Mesenchymal stem cell (in vitro differentiated cells and primary cell): ENCODE data around the gene PRKAG2.
A peak's percentile ranks its signal among the peaks of the same experiment; 100 is the strongest.

Source experiments
- DNase-seq: peaks from one replicate; pipeline ENCODE4 v3.0.0-alpha.2; 2013
- H2AFZ ChIP-seq: one replicate; pipeline ENCODE4 v1.6.1; 2013; ENCODE audit warnings: low read depth, mild to moderate bottlenecking, control low read depth, inconsistent platforms, low read length, moderate library complexity
- H2AK5ac ChIP-seq: 2 replicates; pipeline ENCODE4 v1.6.1; 2013; ENCODE audit warnings: low read length, moderate library complexity, mild to moderate bottlenecking, inconsistent platforms; ENCODE audit not compliant: severe bottlenecking
- H2BK120ac ChIP-seq: one replicate; pipeline ENCODE4 v1.6.1; 2013; ENCODE audit warnings: low read depth, mild to moderate bottlenecking, inconsistent platforms, low read length, moderate library complexity
- H2BK12ac ChIP-seq, 2 experiments: one replicate each; pipeline ENCODE4 v1.6.1; 2013; ENCODE audit warnings: inconsistent platforms in 2 of 2, low read length in 2 of 2, mild to moderate bottlenecking in 2 of 2, moderate library complexity in 2 of 2, control low read depth in 1 of 2
- H2BK15ac ChIP-seq: one replicate; pipeline ENCODE4 v1.6.1; 2013; ENCODE audit warnings: mild to moderate bottlenecking, low read depth, inconsistent platforms; ENCODE audit not compliant: poor library complexity, severe bottlenecking
- H2BK5ac ChIP-seq: 2 replicates; pipeline ENCODE4 v1.6.1; 2013; ENCODE audit warnings: low read depth, mild to moderate bottlenecking, low read length, control low read depth, inconsistent platforms; ENCODE audit not compliant: poor library complexity, severe bottlenecking
- H3K14ac ChIP-seq, 2 experiments: one replicate each; pipeline ENCODE4 v1.6.1; 2013; ENCODE audit warnings: inconsistent platforms in 2 of 2, low read length in 2 of 2, control low read depth in 1 of 2, mild to moderate bottlenecking in 1 of 2, moderate library complexity in 1 of 2
- H3K18ac ChIP-seq, 2 experiments: one replicate each; pipeline ENCODE4 v1.6.1; 2013; ENCODE audit warnings: inconsistent platforms in 2 of 2, low read length in 2 of 2, control low read depth in 1 of 2, low read depth in 1 of 2, mild to moderate bottlenecking in 1 of 2
- H3K23ac ChIP-seq, 2 experiments: one replicate each; pipeline ENCODE4 v1.6.1; 2013; ENCODE audit warnings: inconsistent platforms in 2 of 2, low read length in 2 of 2, mild to moderate bottlenecking in 2 of 2, moderate library complexity in 2 of 2, control low read depth in 1 of 2
- H3K27ac ChIP-seq: 2 replicates; pipeline ENCODE4 v1.5.1; 2013; ENCODE audit warnings: mild to moderate bottlenecking, moderate library complexity, low read length, control low read depth, inconsistent platforms; ENCODE audit not compliant: poor library complexity, severe bottlenecking
- H3K27me3 ChIP-seq, 2 experiments: 2 replicates each; pipeline versions ENCODE4 v1.6.1 to v1.7.0; 2013; ENCODE audit warnings: low read length in 2 of 2, mild to moderate bottlenecking in 2 of 2, moderate library complexity in 2 of 2, control low read depth in 1 of 2, inconsistent platforms in 1 of 2; ENCODE audit not compliant: control insufficient read depth in 1 of 2, insufficient read depth in 1 of 2
- H3K36me3 ChIP-seq, 2 experiments: 2 replicates each; pipeline versions ENCODE4 v1.6.1 to v1.7.0; 2013; ENCODE audit warnings: low read length in 2 of 2, control low read depth in 1 of 2, inconsistent platforms in 1 of 2, low read depth in 1 of 2, mild to moderate bottlenecking in 1 of 2; ENCODE audit not compliant: insufficient read depth in 2 of 2, control insufficient read depth in 1 of 2
- H3K4ac ChIP-seq, 2 experiments: one replicate each; pipeline ENCODE4 v1.6.1; 2013; ENCODE audit warnings: inconsistent platforms in 2 of 2, low read length in 2 of 2, mild to moderate bottlenecking in 2 of 2, moderate library complexity in 2 of 2, control low read depth in 1 of 2, low read depth in 1 of 2
- H3K4me1 ChIP-seq: 2 replicates; pipeline ENCODE4 v1.6.1; 2013; ENCODE audit warnings: low read depth, low read length, control low read depth; ENCODE audit not compliant: control insufficient read depth, insufficient read depth
- H3K4me2 ChIP-seq: 2 replicates; pipeline ENCODE4 v1.6.1; 2013; ENCODE audit warnings: low read length, mild to moderate bottlenecking, inconsistent platforms; ENCODE audit not compliant: poor library complexity, severe bottlenecking
- H3K4me3 ChIP-seq, 2 experiments: 2 replicates each; pipeline versions ENCODE4 v1.5.1 to v1.7.0; 2013; ENCODE audit warnings: low read length in 2 of 2, mild to moderate bottlenecking in 2 of 2, control low read depth in 1 of 2, low read depth in 1 of 2; ENCODE audit not compliant: insufficient read depth in 1 of 2
- H3K79me1 ChIP-seq: replicated peaks from 2 replicates; pipeline ENCODE4 v1.6.1; 2013; ENCODE audit warnings: mild to moderate bottlenecking, control low read depth, low read length, inconsistent platforms; ENCODE audit not compliant: poor library complexity, severe bottlenecking
- H3K9ac ChIP-seq: 2 replicates; pipeline ENCODE4 v1.7.0; 2013; ENCODE audit warnings: mild to moderate bottlenecking, low read length, moderate library complexity
- H3K9me3 ChIP-seq: 2 replicates; pipeline ENCODE4 v1.7.0; 2013; ENCODE audit warnings: mild to moderate bottlenecking, low read length; ENCODE audit not compliant: control insufficient read depth
- H4K8ac ChIP-seq: one replicate; pipeline ENCODE4 v1.6.1; 2013; ENCODE audit warnings: inconsistent platforms, mild to moderate bottlenecking, low read length, moderate library complexity
- H4K91ac ChIP-seq: one replicate; pipeline ENCODE4 v1.6.1; 2013; ENCODE audit warnings: mild to moderate bottlenecking, low read length, inconsistent platforms
- WGBS: methylation state at CpG from one replicate; pipeline ENCODE4 v1.1.7; 2013; ENCODE audit warnings: mixed read lengths; 5-methylcytosine and 5-hydroxymethylcytosine counted together

PRKAG2 gene

GRCh38 chr7:151837285-151838042, 39.5 kb downstream of the PRKAG2 start:
- no peak for DNase-seq
- H3K4me1 ChIP-seq, result peaks cover 6% of the 10 kb centered on the region
- no peak overlapping the region for H4K91ac ChIP-seq
- H2BK5ac ChIP-seq, result no peak overlapping the region
- no peak overlapping the region for H3K4me3 ChIP-seq
- no peak overlapping the region for H3K23ac ChIP-seq
- no peak overlapping the region for H2BK15ac ChIP-seq
- no peak overlapping the region for H3K18ac ChIP-seq
- H3K14ac ChIP-seq, result no peak overlapping the region
- H3K4ac ChIP-seq, result no peak overlapping the region
- peaks cover 0 to 33% of the 10 kb centered on the region in 2 experiments for H3K27me3 ChIP-seq
- H4K8ac ChIP-seq, result no peak overlapping the region
- WGBS, result 36% methylated on average over 17 of the region's 25 CpGs
- no peak overlapping the region for H2BK120ac ChIP-seq
- H3K79me1 ChIP-seq, result no peaks in the 10 kb centered on the region
- H2AFZ ChIP-seq, result no peak overlapping the region
- H3K9ac ChIP-seq, result no peak overlapping the region
- H3K36me3 ChIP-seq, result no peaks in the 10 kb centered on the region
- H3K4me2 ChIP-seq, result peak overlapping the region; percentile 14
- H2BK12ac ChIP-seq, result no peak overlapping the region
- no peak overlapping the region for H3K27ac ChIP-seq
- no peak overlapping the region for H2AK5ac ChIP-seq
- H3K9me3 ChIP-seq, result no peaks in the 10 kb centered on the region

DNA sequence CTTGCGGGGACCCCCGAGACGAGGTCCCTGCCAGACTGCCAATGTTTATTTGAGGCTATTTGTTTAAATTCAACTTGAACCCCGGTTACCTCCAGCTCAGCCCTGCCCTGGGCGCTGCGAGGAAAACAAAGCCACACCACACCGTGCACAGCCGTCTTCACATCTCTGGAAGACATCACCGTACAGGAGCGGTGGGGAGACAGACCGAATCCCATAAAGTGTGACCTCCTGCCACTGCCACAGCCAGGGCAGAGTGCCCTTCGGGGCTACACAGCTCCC, 40.0 kb downstream of the PRKAG2 start:
- peaks cover 0 to 34% of the 10 kb centered on the region in 2 experiments for H3K27me3 ChIP-seq
- no peak overlapping the region for H2BK5ac ChIP-seq
- H3K9ac ChIP-seq, result no peak overlapping the region
- no peak for DNase-seq
- no peak overlapping the region for H2AK5ac ChIP-seq
- H3K4me3 ChIP-seq, result no peak overlapping the region
- H2BK120ac ChIP-seq, result no peak overlapping the region
- H4K91ac ChIP-seq, result no peak overlapping the region
- H3K23ac ChIP-seq, result no peak overlapping the region
- no peaks in the 10 kb centered on the region for H3K36me3 ChIP-seq
- H2BK15ac ChIP-seq, result no peak overlapping the region
- H3K4ac ChIP-seq, result no peak overlapping the region
- H3K14ac ChIP-seq, result no peak overlapping the region
- no peak overlapping the region for H3K18ac ChIP-seq
- no peak overlapping the region for H3K4me2 ChIP-seq
- H2BK12ac ChIP-seq, result no peak overlapping the region
- peaks cover 6% of the 10 kb centered on the region for H3K4me1 ChIP-seq
- WGBS, result 86% methylated on average over 11 of the region's 12 CpGs
- no peaks in the 10 kb centered on the region for H3K9me3 ChIP-seq
- H3K27ac ChIP-seq, result no peak overlapping the region
- H3K79me1 ChIP-seq, result no peaks in the 10 kb centered on the region
- H4K8ac ChIP-seq, result no peak overlapping the region
- H2AFZ ChIP-seq, result no peak overlapping the region

- H4K8ac ChIP-seq, result no peak overlapping the region
- H3K4ac ChIP-seq, result no peak overlapping the region
- H3K4me3 ChIP-seq, result no peak overlapping the region
- no peak overlapping the region for H3K18ac ChIP-seq
- H2BK15ac ChIP-seq, result no peak overlapping the region
- no peak overlapping the region for H4K91ac ChIP-seq
- no peak overlapping the region for H3K9ac ChIP-seq
- no peak for DNase-seq
- H2BK12ac ChIP-seq, result no peak overlapping the region
- H3K27ac ChIP-seq, result no peak overlapping the region
- H3K4me1 ChIP-seq, result peaks cover 6% of the 10 kb centered on the region
- no peak overlapping the region for H3K4me2 ChIP-seq
- no peak overlapping the region for H2BK5ac ChIP-seq
- H3K36me3 ChIP-seq, result no peaks in the 10 kb centered on the region
- H3K9me3 ChIP-seq, result no peaks in the 10 kb centered on the region
- WGBS, result 78% methylated on average over 16 of the region's 16 CpGs
- H3K14ac ChIP-seq, result no peak overlapping the region
- no peak overlapping the region for H3K23ac ChIP-seq
- no peak overlapping the region for H2AK5ac ChIP-seq
- peaks cover 0 to 39% of the 10 kb centered on the region in 2 experiments for H3K27me3 ChIP-seq
- H2AFZ ChIP-seq, result no peak overlapping the region
- no peaks in the 10 kb centered on the region for H3K79me1 ChIP-seq
- no peak overlapping the region for H2BK120ac ChIP-seq
Measured at GRCh38 chr7:151836191-151836926, 40.6 kb downstream of the PRKAG2 start.

GRCh38 chr7:151835636-151836035, 41.3 kb downstream of the PRKAG2 start:
- Histone ChIP-seq H3K18ac (no peak overlapping the region), H3K36me3 (no peaks in the 10 kb centered on the region), H3K4ac (no peak overlapping the region), H2BK12ac (no peak overlapping the region), H2BK120ac (no peak overlapping the region), H3K9me3 (no peaks in the 10 kb centered on the region), H3K9ac (no peak overlapping the region), H3K23ac (no peak overlapping the region), H3K27me3 (peaks cover 0 to 42% of the 10 kb centered on the region in 2 experiments), H3K27ac (no peak overlapping the region), H3K4me1 (peaks cover 6% of the 10 kb centered on the region), H3K79me1 (no peaks in the 10 kb centered on the region), H3K4me3 (no peak overlapping the region), H3K14ac (no peak overlapping the region), H2BK15ac (no peak overlapping the region), H2AK5ac (no peak overlapping the region), H2AFZ (no peak overlapping the region), H2BK5ac (no peak overlapping the region), H3K4me2 (no peak overlapping the region), H4K91ac (no peak overlapping the region), H4K8ac (no peak overlapping the region)
- WGBS, result 91% methylated on average over 9 of the region's 9 CpGs
- DNase-seq, result no peak
